Measurements from ENCODE around the gene ZFY. TPM values are rescaled to one million over a fixed set of nuclear protein-coding genes. Genes with fewer than 3 reads are reported as not detected.

Gene ZFY
- total RNA-seq, 1 experiment from 2014 or later: not detected

GRCh38 chrY:2972708-2973107 lies 37.5 kb downstream of the ZFY start:
- CTCF ChIA-PET: no interaction called here
- Histone ChIP-seq H3K36me3 (ENCODE audit: insufficient read depth, low read length, poor library complexity, severe bottlenecking) (no peaks in the 10 kb centered on the region), H3K4me1 (ENCODE audit: insufficient read depth, low read length, poor library complexity, severe bottlenecking) (no peaks in the 10 kb centered on the region), H3K27ac (ENCODE audit: low read depth, low read length, poor library complexity, severe bottlenecking) (no peak overlapping the region), H3K27me3 (replicated peaks; ENCODE audit: insufficient read depth, low read depth, low read length, poor library complexity) (no peaks in the 10 kb centered on the region), H3K9me3 (ENCODE audit: low read depth, low read length, poor library complexity, severe bottlenecking) (no peaks in the 10 kb centered on the region), H3K4me3 (ENCODE audit: low read depth, low read length, poor library complexity, severe bottlenecking) (no peak overlapping the region)
- no peak for TF ChIP-seq CTCF (conservative IDR thresholded peaks at IDR 0.05; ENCODE audit: low read depth, low read length)
- no peak for TF ChIP-seq EZH2 (IDR thresholded peaks at IDR 0.05; ENCODE audit: borderline replicate concordance, low read depth, low read length, poor library complexity, severe bottlenecking)
- intact Hi-C loops (cut with micrococcal nuclease; ENCODE audit: unreplicated experiment): no loop called here
- no peak for DNase-seq (ENCODE audit: low spot score)
- BruUV-seq (replicated peaks): no TSS peak
- POLR2A ChIA-PET (ENCODE audit: low non-redundant PET): no interaction called here

- intact Hi-C loops (cut with micrococcal nuclease; ENCODE audit: unreplicated experiment): no loop called here
- no peaks in the 10 kb centered on the region for H3K4me1 ChIP-seq (ENCODE audit: insufficient read depth, low read length, poor library complexity, severe bottlenecking)
- no peaks in the 10 kb centered on the region for H3K36me3 ChIP-seq (ENCODE audit: insufficient read depth, low read length, poor library complexity, severe bottlenecking)
- H3K4me3 ChIP-seq (ENCODE audit: low read depth, low read length, poor library complexity, severe bottlenecking): no peak overlapping the region
- H3K9me3 ChIP-seq (ENCODE audit: low read depth, low read length, poor library complexity, severe bottlenecking): no peaks in the 10 kb centered on the region
- CTCF ChIA-PET: no interaction called here
- no peaks in the 10 kb centered on the region for H3K27me3 ChIP-seq (replicated peaks; ENCODE audit: insufficient read depth, low read depth, low read length, poor library complexity)
- no peak for DNase-seq (ENCODE audit: low spot score)
- no TSS peak for BruUV-seq (replicated peaks)
- TF ChIP-seq EZH2 (IDR thresholded peaks at IDR 0.05; ENCODE audit: borderline replicate concordance, low read depth, low read length, poor library complexity, severe bottlenecking) (no peak), CTCF (conservative IDR thresholded peaks at IDR 0.05; ENCODE audit: low read depth, low read length) (no peak)
- POLR2A ChIA-PET (ENCODE audit: low non-redundant PET): no interaction called here
- no peak overlapping the region for H3K27ac ChIP-seq (ENCODE audit: low read depth, low read length, poor library complexity, severe bottlenecking)
These were observed 38.0 kb downstream of the ZFY start for GRCh38 chrY:2973110-2973751.

- no peak for TF ChIP-seq EZH2 (IDR thresholded peaks at IDR 0.05; ENCODE audit: borderline replicate concordance, low read depth, low read length, poor library complexity, severe bottlenecking)
- TF ChIP-seq CTCF (conservative IDR thresholded peaks at IDR 0.05; ENCODE audit: low read depth, low read length): no peak
- H3K27me3 ChIP-seq (replicated peaks; ENCODE audit: insufficient read depth, low read depth, low read length, poor library complexity): no peaks in the 10 kb centered on the region
- H3K4me3 ChIP-seq (ENCODE audit: low read depth, low read length, poor library complexity, severe bottlenecking): no peak overlapping the region
These were observed 44.1 kb downstream of the ZFY start for GRCh38 chrY:2979283-2979682.

More at GRCh38 chrY:2979283-2979682, 44.1 kb downstream of the ZFY start:
- BruUV-seq (replicated peaks): no TSS peak
- no peak for DNase-seq (ENCODE audit: low spot score)
- H3K9me3 ChIP-seq (ENCODE audit: low read depth, low read length, poor library complexity, severe bottlenecking): no peaks in the 10 kb centered on the region
- POLR2A ChIA-PET (ENCODE audit: low non-redundant PET): no interaction called here
- intact Hi-C loops (cut with micrococcal nuclease; ENCODE audit: unreplicated experiment): no loop called here
- no peaks in the 10 kb centered on the region for H3K4me1 ChIP-seq (ENCODE audit: insufficient read depth, low read length, poor library complexity, severe bottlenecking)
- H3K27ac ChIP-seq (ENCODE audit: low read depth, low read length, poor library complexity, severe bottlenecking): no peak overlapping the region
- CTCF ChIA-PET: no interaction called here
- no peaks in the 10 kb centered on the region for H3K36me3 ChIP-seq (ENCODE audit: insufficient read depth, low read length, poor library complexity, severe bottlenecking)
